ENCODE results near the gene BTBD1. TPM values are rescaled to one million over a fixed set of nuclear protein-coding genes. Genes with fewer than 3 reads are reported as not detected.

Gene BTBD1
- total RNA-seq, 2 donors from 2014 or later, result 116 to 206 TPM

- Histone ChIP-seq H3K4me1 (peaks cover 0 to 43% of the 10 kb centered on the region in 2 donors), H3K36me3 (no peaks in the 10 kb centered on the region), H3K27ac (peak overlapping the region; percentile 96 to 97), H3K4me3 (peak overlapping the region; percentile 66 to 87), H3K9me3 (no peaks in the 10 kb centered on the region), H3K27me3 (no peaks in the 10 kb centered on the region)
- DNase-seq (ENCODE audit: low spot score), result no peak
- TF ChIP-seq CTCF (IDR thresholded peaks at IDR 0.05), result no peak
Measured at GRCh38 chr15:83067638-83067962, 548 bp upstream of the BTBD1 start.

- H3K36me3 ChIP-seq, result no peaks in the 10 kb centered on the region
- no peaks in the 10 kb centered on the region for H3K9me3 ChIP-seq
- H3K27me3 ChIP-seq, result no peaks in the 10 kb centered on the region
- peak overlapping the region; percentile 96 to 97 for H3K27ac ChIP-seq
- H3K4me3 ChIP-seq, result peak overlapping the region; percentile 66 to 87
- DNase-seq (ENCODE audit: low spot score), result no peak
- TF ChIP-seq CTCF (IDR thresholded peaks at IDR 0.05), result no peak
- peaks cover 0 to 56% of the 10 kb centered on the region in 2 donors for H3K4me1 ChIP-seq
Measured at GRCh38 chr15:83066034-83066733, 868 bp downstream of the BTBD1 start.

- DNase-seq (ENCODE audit: low spot score), result no peak
- no peaks in the 10 kb centered on the region for H3K36me3 ChIP-seq
- no peak for TF ChIP-seq CTCF (IDR thresholded peaks at IDR 0.05)
- H3K27ac ChIP-seq, result peak overlapping the region; percentile 96 to 97
- H3K4me1 ChIP-seq, result peaks cover 0 to 56% of the 10 kb centered on the region in 2 donors
- no peaks in the 10 kb centered on the region for H3K9me3 ChIP-seq
- no peaks in the 10 kb centered on the region for H3K27me3 ChIP-seq
- peak overlapping the region; percentile 66 to 87 for H3K4me3 ChIP-seq
Measured at GRCh38 chr15:83065431-83065830, 1.6 kb downstream of the BTBD1 start.

- Histone ChIP-seq H3K4me1 (peaks cover 0 to 56% of the 10 kb centered on the region in 2 donors), H3K27me3 (no peaks in the 10 kb centered on the region), H3K36me3 (no peaks in the 10 kb centered on the region), H3K9me3 (no peaks in the 10 kb centered on the region), H3K4me3 (peak overlapping the region; percentile 66 to 87), H3K27ac (peak overlapping the region; percentile 31 to 96)
- TF ChIP-seq CTCF (IDR thresholded peaks at IDR 0.05), result no peak
- DNase-seq (ENCODE audit: low spot score), result no peak
Measured at GRCh38 chr15:83064859-83065258, 2.2 kb downstream of the BTBD1 start.

GRCh38 chr15:83063551-83063950, 3.5 kb downstream of the BTBD1 start:
- DNase-seq (ENCODE audit: low spot score), result no peak
- no peak for TF ChIP-seq CTCF (IDR thresholded peaks at IDR 0.05)
- no peaks in the 10 kb centered on the region for H3K36me3 ChIP-seq
- peak overlapping the region in 1 of 2 donors; percentile 42 for H3K27ac ChIP-seq
- H3K4me3 ChIP-seq, result no peak overlapping the region
- H3K4me1 ChIP-seq, result peaks cover 0 to 64% of the 10 kb centered on the region in 2 donors
- no peaks in the 10 kb centered on the region for H3K27me3 ChIP-seq
- no peaks in the 10 kb centered on the region for H3K9me3 ChIP-seq

GRCh38 chr15:83062768-83063180, 4.3 kb downstream of the BTBD1 start:
- Histone ChIP-seq H3K27me3 (no peaks in the 10 kb centered on the region), H3K27ac (peak overlapping the region in 1 of 2 donors; percentile 42), H3K36me3 (no peaks in the 10 kb centered on the region), H3K4me1 (peaks cover 0 to 67% of the 10 kb centered on the region in 2 donors), H3K4me3 (no peak overlapping the region), H3K9me3 (no peaks in the 10 kb centered on the region)
- TF ChIP-seq CTCF (IDR thresholded peaks at IDR 0.05), result no peak
- no peak for DNase-seq (ENCODE audit: low spot score)

All from right atrium auricular region (tissue), 2 donors.